ENCODE measurements around the gene SLC1A2.

Gene SLC1A2

DNA sequence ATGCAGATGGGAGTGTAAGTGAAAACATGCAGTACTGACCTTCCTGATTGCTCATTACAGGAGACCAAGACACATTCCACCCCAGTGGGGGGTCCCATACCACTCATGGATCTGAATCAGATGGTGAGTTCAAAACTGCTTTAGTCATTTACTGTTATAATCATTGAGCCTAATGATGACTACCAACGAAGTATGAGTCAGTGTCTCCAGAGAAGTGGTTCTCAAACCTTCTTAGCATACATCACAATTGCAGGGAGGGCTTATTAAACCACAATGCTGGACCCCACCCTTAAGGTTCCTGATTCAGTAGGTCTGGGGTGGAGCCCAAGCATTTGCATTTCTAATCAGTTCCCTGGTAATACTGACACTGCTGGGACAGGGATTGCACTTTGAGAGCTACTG is 204.6 kb downstream of the SLC1A2 start:
- no peak for DNase-seq

DNA sequence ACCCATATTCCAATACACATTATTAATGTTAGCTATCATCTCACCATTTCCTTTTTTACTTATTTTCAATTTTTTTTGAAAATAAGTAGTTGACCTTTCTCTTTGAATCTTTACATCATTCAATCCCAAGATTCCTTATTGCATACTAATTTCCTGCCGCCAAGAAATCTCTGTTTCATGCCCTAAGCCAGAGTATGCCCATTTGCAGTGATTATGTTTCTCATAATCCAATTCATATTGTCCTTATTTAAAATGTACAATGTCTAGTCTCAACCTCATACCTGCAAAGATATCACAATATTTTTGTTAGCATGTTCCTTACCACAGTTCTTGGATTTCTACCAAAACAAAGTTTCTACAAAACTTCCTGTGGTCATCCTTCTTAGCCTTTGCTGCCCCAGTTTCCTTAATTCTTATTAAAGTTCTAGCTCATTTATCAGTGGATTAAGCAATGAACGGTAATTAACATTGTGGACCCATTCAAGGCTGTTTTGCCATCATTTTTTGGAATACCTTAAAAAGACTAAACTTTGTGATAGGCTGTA is 205.1 kb downstream of the SLC1A2 start:
- DNase-seq = no peak

GRCh38 chr11:35211952-35212351 is 207.4 kb downstream of the SLC1A2 start:
- DNase-seq = no peak

DNA sequence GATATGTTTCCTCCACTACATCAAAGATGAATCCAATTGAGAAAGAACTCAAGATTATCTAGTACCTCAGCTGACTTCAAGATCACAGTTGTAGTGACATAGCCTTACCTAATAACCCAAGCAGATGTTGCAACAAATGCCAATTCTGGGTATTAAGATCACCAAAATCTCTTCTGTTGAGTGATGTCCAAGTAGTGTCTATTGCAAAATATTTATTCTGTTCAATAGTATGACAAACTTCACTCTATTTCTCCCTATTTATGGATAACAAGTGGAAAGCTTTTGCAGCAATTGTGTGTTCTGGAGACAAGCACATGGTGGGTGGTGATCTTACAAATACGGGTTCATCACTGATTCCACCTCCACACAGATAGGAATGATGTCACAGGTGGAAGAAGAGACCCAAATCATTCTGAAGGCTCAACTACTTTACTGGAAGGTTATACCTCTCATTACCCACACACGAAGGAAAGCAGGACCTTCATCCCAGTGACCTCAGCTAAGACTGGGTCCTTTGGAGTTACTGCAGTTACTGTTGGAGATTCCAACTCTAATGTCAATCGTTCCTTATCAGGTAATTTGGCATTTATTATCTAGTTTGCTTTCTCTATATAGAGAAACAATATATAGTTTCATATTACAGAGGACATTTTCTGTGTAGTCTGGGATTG is 208.3 kb downstream of the SLC1A2 start:
- no peak for DNase-seq

GRCh38 chr11:35208795-35209194 is 210.6 kb downstream of the SLC1A2 start:
- DNase-seq = no peak

DNA sequence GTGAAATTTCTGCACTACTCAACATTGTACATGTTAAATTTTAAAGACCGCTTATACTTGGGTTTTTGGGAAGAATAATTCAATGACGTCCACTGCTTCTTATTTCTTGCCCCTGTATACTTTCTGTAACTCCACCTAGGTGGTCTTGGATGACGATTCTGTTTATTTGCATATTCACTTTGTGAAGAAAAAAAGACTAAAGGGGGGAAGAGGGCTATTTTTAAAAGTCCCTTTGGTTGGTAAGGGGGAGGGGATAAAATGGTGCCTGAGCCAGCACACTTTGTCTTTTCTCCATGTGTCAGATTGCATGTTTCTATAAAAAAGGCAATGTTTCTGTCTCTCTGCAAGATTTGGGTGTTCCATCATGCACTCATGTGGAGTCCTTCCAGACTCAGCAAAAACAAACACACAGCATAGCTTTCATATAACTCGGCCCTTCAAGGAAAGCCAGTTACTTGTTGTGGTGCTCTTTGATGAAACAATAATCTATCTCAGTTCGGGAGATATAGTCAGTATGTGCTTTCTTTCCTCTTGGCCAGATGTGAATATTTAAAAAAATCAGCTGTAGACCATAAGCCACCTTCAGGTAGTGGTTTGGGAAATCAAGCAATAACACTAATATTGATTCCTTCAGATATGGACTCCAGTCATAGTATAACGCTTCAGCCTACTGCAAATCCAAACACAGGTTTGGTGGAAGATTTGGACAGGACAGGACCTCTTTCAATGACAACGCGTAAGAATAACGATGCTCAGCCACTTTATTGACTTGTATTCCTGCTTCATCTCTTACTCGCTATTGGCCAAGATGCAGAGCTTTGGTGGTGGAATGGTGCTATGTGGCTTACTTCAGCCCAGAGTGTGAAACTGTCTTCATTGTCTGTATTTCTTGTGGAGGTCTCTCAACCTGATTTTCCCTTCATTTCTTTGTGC is 211.6 kb downstream of the SLC1A2 start:
- no peak for DNase-seq

GRCh38 chr11:35206616-35207015 is 212.7 kb downstream of the SLC1A2 start:
- DNase-seq = no peak

GRCh38 chr11:35204614-35205013 is 214.7 kb downstream of the SLC1A2 start:
- no peak for DNase-seq
